ENCODE data around the gene TBC1D8B.

Gene TBC1D8B

DNA sequence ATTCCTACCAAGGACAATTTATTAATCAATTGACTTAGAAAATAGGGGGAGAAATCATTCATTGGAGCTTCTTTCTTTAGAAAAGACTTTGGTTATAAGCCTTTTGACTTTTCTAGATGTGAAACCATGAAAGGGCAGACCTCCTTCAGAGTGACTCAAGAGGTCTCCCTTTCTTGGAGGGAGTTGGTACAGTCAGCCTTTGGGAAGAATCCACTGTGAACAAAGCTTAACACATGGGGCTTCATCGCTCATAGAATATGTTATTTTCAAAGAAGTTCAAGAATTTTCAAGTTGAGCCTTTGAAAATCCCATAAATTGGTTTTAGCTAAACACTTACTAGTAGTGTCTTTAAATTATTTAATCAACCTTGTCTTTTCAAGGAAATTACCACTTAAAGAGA lies 72.7 kb downstream of the TBC1D8B start:
- H3K27ac Mint-ChIP-seq = no peak overlapping the region
- no peak overlapping the region for H3K4me3 Mint-ChIP-seq
- no peaks in the 10 kb centered on the region for H3K9me3 Mint-ChIP-seq
- no peaks in the 10 kb centered on the region for H3K36me3 Mint-ChIP-seq
- H3K27me3 Mint-ChIP-seq = peaks cover 6% of the 10 kb centered on the region
- H3K4me1 Mint-ChIP-seq = no peaks in the 10 kb centered on the region

- Mint-ChIP-seq H3K9me3 (no peaks in the 10 kb centered on the region), H3K36me3 (no peaks in the 10 kb centered on the region), H3K27ac (no peak overlapping the region), H3K4me3 (no peak overlapping the region), H3K4me1 (no peaks in the 10 kb centered on the region), H3K27me3 (no peaks in the 10 kb centered on the region)
These were observed 87.0 kb downstream of the TBC1D8B start for GRCh38 chrX:106889468-106889867.

GRCh38 chrX:106891762-106892460 lies 89.4 kb downstream of the TBC1D8B start:
- no peak overlapping the region for H3K27ac Mint-ChIP-seq
- H3K36me3 Mint-ChIP-seq = no peaks in the 10 kb centered on the region
- H3K9me3 Mint-ChIP-seq = no peaks in the 10 kb centered on the region
- H3K27me3 Mint-ChIP-seq = no peaks in the 10 kb centered on the region
- H3K4me3 Mint-ChIP-seq = no peak overlapping the region
- no peaks in the 10 kb centered on the region for H3K4me1 Mint-ChIP-seq

- Mint-ChIP-seq H3K36me3 (no peaks in the 10 kb centered on the region), H3K27ac (no peak overlapping the region)
These were observed 92.0 kb downstream of the TBC1D8B start for GRCh38 chrX:106894392-106894909.

GRCh38 chrX:106894978-106895452 lies 92.5 kb downstream of the TBC1D8B start:
- H3K4me3 Mint-ChIP-seq = no peak overlapping the region
- no peaks in the 10 kb centered on the region for H3K27me3 Mint-ChIP-seq
- no peaks in the 10 kb centered on the region for H3K36me3 Mint-ChIP-seq
- no peaks in the 10 kb centered on the region for H3K4me1 Mint-ChIP-seq
- H3K9me3 Mint-ChIP-seq = no peaks in the 10 kb centered on the region
- no peak overlapping the region for H3K27ac Mint-ChIP-seq

More at GRCh38 chrX:106894392-106894909, 92.0 kb downstream of the TBC1D8B start:
- Mint-ChIP-seq H3K27me3 (no peaks in the 10 kb centered on the region), H3K4me1 (no peaks in the 10 kb centered on the region), H3K9me3 (no peaks in the 10 kb centered on the region), H3K4me3 (no peak overlapping the region)

DNA sequence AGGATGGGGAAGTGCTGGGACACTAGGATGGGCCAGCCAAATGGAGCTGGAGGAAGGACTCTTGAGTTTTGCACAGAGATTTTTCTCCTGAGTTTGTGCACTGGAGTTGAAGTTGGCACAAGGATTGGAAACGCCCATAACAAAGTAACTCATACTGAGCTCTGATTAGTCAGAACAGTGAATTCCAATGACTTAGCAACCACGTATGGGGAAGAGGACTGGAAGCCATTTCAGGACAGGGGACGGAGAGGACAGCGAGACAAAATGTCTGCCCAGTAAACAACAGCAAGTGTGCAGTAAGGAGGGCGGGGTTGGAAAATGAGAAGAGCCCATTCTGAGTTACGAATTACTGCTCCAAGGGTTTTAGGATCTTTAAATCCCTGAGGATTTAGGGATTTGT lies 94.8 kb downstream of the TBC1D8B start:
- H3K27ac Mint-ChIP-seq = no peak overlapping the region
- H3K4me3 Mint-ChIP-seq = no peak overlapping the region
- H3K36me3 Mint-ChIP-seq = no peaks in the 10 kb centered on the region

DNA sequence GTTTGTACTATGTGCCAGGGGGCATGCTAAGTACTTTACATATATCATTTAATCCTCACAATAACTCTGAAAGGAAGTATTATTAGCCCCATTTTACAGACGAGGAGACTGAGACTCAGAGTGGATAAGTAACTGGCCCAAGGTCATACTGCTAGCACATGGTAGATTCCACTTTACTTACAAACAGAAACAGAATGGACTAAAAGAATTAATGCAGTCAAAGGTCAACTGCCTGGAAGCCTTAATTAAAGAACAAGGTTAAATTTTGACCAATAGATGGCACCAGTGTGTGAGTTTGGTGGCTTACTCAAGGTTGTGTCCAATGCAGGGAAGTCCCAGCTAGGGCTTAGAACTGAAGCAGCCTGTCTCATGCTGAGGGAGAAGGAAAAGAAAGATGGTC lies 96.0 kb downstream of the TBC1D8B start:
- H3K4me3 Mint-ChIP-seq = no peak overlapping the region
- no peaks in the 10 kb centered on the region for H3K9me3 Mint-ChIP-seq
- H3K4me1 Mint-ChIP-seq = no peaks in the 10 kb centered on the region
- H3K27ac Mint-ChIP-seq = no peak overlapping the region
- H3K36me3 Mint-ChIP-seq = no peaks in the 10 kb centered on the region
- H3K27me3 Mint-ChIP-seq = no peaks in the 10 kb centered on the region

More for the DNA sequence above, 94.8 kb downstream of the TBC1D8B start:
- H3K4me1 Mint-ChIP-seq = no peaks in the 10 kb centered on the region
- no peaks in the 10 kb centered on the region for H3K27me3 Mint-ChIP-seq
- H3K9me3 Mint-ChIP-seq = no peaks in the 10 kb centered on the region

DNA sequence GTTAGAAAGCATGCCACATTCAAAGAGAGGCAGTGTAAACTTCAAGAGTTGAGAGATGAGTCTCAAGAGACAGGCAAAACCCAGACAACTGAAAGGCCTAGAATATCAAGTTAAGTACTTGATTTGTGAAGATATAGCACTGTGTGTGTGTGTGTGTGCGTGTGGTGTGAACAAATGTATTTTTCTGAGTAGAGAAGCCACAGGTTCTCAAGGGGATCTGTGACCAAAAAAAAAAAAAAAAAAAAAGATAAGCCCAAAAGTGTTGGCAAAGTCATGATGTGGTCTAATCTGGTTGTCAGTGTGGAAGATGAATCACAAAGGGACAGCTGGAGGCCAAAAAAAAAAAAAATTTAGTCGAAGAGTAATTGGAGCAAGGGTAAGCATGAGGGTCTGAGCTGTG lies 96.8 kb downstream of the TBC1D8B start:
- no peaks in the 10 kb centered on the region for H3K4me1 Mint-ChIP-seq
- no peaks in the 10 kb centered on the region for H3K9me3 Mint-ChIP-seq
- no peak overlapping the region for H3K27ac Mint-ChIP-seq
- no peaks in the 10 kb centered on the region for H3K27me3 Mint-ChIP-seq
- no peak overlapping the region for H3K4me3 Mint-ChIP-seq
- H3K36me3 Mint-ChIP-seq = no peaks in the 10 kb centered on the region

DNA sequence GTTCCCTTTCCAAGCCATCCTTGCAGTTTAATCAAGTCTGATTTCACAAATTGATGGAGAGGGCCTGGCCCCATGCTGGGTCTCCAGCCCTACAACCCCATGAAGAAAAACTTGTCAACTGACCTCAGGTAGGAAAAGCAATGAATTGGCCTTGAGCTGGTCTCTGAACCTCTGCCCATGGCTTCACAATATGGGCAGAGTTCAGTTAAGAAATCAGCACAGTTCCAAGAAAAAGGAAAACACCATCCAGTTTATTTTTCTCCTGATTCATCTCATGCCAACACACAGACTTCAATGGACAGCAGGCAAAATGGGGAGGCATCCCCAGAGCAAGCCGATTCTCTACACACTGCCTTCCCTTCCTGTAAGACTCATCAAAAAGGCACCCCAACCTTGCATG lies 97.4 kb downstream of the TBC1D8B start:
- no peak overlapping the region for H3K27ac Mint-ChIP-seq
- no peaks in the 10 kb centered on the region for H3K9me3 Mint-ChIP-seq
- H3K4me3 Mint-ChIP-seq = no peak overlapping the region
- H3K4me1 Mint-ChIP-seq = no peaks in the 10 kb centered on the region
- no peaks in the 10 kb centered on the region for H3K36me3 Mint-ChIP-seq
- no peaks in the 10 kb centered on the region for H3K27me3 Mint-ChIP-seq

DNA sequence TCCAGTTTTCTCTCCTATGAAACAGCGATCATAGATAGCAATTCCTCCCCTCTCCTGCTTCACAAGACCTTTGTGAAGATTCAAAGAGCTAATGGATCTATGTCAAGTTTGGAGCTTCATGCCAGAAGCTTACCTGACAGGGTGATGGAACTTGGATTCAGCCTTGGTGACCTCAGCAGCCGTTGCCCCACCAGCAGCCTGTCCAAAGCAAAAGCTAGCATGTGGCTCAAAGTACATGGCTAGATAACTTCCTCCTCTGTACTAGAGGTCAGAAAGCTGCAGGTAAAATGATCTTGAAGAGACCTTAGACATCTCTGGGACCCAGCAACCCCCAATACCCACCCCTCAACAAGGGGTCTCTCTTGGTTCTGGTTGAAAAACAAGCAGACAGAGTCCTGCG lies 98.9 kb downstream of the TBC1D8B start:
- Mint-ChIP-seq H3K27me3 (no peaks in the 10 kb centered on the region), H3K27ac (no peak overlapping the region), H3K4me3 (no peak overlapping the region), H3K9me3 (no peaks in the 10 kb centered on the region), H3K36me3 (no peaks in the 10 kb centered on the region), H3K4me1 (no peaks in the 10 kb centered on the region)

DNA sequence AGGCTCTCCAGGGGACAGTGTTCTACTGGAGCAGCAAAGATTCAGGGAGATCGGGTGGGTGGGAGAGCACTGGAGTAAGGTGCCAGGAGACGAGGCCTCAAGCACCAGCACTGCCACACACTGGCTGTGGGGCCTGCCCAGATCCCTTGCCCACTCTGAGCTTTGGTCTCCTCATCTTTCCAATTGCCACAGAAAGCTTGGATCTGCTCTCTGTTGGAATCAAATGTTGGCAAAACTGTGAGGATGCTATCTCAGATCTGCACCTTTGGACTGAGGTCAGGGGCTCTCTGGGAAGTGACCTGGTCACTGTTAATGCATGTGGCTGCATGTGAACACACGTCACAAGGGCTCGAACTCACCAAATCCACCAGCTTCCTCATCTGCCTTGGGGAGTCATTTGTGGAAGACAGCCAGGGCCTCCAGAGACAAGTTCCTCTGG lies 99.3 kb downstream of the TBC1D8B start:
- no peaks in the 10 kb centered on the region for H3K4me1 Mint-ChIP-seq
- no peak overlapping the region for H3K27ac Mint-ChIP-seq
- no peaks in the 10 kb centered on the region for H3K27me3 Mint-ChIP-seq
- H3K4me3 Mint-ChIP-seq = no peak overlapping the region
- no peaks in the 10 kb centered on the region for H3K36me3 Mint-ChIP-seq
- H3K9me3 Mint-ChIP-seq = no peaks in the 10 kb centered on the region

DNA sequence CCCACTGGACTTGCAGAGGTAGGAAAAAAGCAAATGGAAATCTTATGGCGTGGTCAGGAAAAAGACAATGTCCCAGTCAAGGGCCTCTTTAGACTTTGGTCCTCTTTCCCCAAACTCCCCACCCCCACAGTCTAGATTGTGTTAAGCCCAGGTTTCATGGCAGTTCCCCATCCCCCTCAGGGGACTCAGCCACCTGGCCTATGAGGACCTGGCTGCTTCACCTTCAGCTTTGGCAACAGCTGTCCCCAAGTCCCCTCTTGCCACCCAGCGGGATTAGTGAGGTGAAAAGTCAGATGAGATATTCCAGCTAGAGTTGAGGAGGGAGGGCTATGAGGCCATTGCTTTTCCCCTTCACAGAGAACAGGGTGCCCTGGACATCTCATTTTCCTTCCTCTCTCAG lies 100.2 kb downstream of the TBC1D8B start:
- no peaks in the 10 kb centered on the region for H3K4me1 Mint-ChIP-seq
- no peak overlapping the region for H3K27ac Mint-ChIP-seq
- no peak overlapping the region for H3K4me3 Mint-ChIP-seq
- H3K27me3 Mint-ChIP-seq = no peaks in the 10 kb centered on the region
- H3K9me3 Mint-ChIP-seq = no peaks in the 10 kb centered on the region
- no peaks in the 10 kb centered on the region for H3K36me3 Mint-ChIP-seq

GRCh38 chrX:106903291-106903824 lies 100.9 kb downstream of the TBC1D8B start, which contains the start of gene RIPPLY1:
RIPPLY1 (minus strand) TSS chrX:106903341; CDS start chrX:106903287, 54 bp downstream.
- H3K27ac Mint-ChIP-seq = no peak within 1 kb of the TSS
- H3K4me1 Mint-ChIP-seq = no peaks in the 10 kb centered on the region
- H3K36me3 Mint-ChIP-seq = no peaks in the 10 kb centered on the region
- H3K4me3 Mint-ChIP-seq = no peak within 1 kb of the TSS
- no peaks in the 10 kb centered on the region for H3K27me3 Mint-ChIP-seq
- H3K9me3 Mint-ChIP-seq = no peaks in the 10 kb centered on the region

DNA sequence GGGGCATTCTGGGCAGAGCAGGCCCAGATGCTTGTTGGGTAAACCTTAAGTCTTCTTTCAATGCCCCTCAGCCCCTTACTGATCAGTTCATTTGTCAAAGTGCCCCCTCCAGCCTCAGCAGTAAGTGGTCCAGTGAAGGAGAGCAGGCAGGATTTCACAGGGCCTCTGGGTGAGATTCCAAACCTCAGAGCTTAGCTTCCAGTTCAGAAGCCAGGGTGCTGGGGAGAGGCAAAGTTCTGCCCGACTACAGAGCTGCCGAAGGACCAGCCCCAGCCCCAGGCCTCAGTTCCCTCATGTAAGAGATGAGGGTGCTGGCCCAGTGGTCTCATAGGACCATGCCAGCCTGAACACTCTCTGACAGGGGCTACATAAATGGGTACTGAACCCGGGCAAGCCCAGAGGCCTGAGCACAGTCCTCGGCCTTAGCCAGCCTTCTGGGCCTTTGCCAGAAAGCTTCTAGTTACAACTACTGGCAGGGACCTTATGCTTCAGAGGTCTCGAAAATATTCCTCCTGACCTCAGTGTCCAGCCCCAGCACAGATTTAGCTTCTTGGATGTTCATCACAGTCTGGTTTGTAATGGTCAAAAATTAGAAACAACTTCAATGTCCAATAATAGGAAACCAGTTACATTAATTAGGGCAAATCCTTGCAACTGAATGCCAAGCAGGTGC lies 101.5 kb downstream of the TBC1D8B start:
- H3K4me1 Mint-ChIP-seq = no peaks in the 10 kb centered on the region
- H3K4me3 Mint-ChIP-seq = no peak overlapping the region
- H3K9me3 Mint-ChIP-seq = no peaks in the 10 kb centered on the region
- H3K36me3 Mint-ChIP-seq = no peaks in the 10 kb centered on the region
- no peaks in the 10 kb centered on the region for H3K27me3 Mint-ChIP-seq
- no peak overlapping the region for H3K27ac Mint-ChIP-seq

DNA sequence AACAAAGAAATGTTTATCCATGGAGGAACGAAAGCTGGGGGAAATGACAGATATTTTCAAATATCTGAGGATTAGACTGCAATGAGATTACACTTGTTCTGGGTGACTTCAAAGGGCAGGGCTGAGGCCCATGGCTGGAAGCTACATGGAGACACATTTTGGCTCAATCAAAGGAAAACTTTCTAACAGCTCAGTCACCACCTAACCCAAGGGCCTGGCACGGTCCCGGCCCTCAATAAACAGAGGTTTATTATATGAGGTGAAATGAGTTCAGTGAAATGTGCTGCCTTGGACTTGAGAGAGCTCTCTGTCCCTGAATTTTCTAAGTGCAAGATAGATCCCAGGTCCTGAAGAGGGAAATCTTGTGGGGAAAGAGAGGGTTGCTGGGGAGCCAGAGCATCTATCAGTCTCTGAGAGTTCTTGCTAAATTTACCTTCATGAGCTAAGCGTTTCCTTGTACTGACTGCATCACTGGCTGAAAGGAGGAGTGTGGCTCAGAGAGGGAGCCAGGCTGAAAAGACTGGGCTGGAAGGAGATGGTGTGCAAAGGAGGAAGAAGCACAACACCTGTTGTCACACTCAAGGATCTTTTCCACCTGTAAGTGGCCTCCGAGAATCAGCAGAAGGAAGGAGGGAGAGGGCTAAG lies 102.7 kb downstream of the TBC1D8B start:
- H3K9me3 Mint-ChIP-seq = no peaks in the 10 kb centered on the region
- H3K4me3 Mint-ChIP-seq = no peak overlapping the region
- no peaks in the 10 kb centered on the region for H3K36me3 Mint-ChIP-seq
- H3K4me1 Mint-ChIP-seq = no peaks in the 10 kb centered on the region
- no peaks in the 10 kb centered on the region for H3K27me3 Mint-ChIP-seq
- no peak overlapping the region for H3K27ac Mint-ChIP-seq

- Mint-ChIP-seq H3K36me3 (no peaks in the 10 kb centered on the region), H3K4me3 (no peak overlapping the region), H3K4me1 (no peaks in the 10 kb centered on the region), H3K27ac (no peak overlapping the region), H3K9me3 (no peaks in the 10 kb centered on the region), H3K27me3 (no peaks in the 10 kb centered on the region)
These were observed 103.9 kb downstream of the TBC1D8B start for GRCh38 chrX:106906361-106906760.

All from activated naive CD4-positive, alpha-beta T cell treated with anti-CD3 and anti-CD28 coated beads, Interleukin-2, amount 50 U/mL, for 24 hours (primary cell).